D721Med (cell line): ENCODE data around the gene RALGPS1.

Source experiments
- DNase-seq: peaks from one replicate; pipeline ENCODE4 v3.0.0; 2011; ENCODE audit warnings: low spot score; ENCODE audit not compliant: insufficient read length
- FAIRE-seq: peaks from 2 replicates; lab custom pipeline; 2011; peaks lifted over from hg19 to GRCh38; lab: Jason Lieb, UNC
- CTCF ChIP-seq: IDR thresholded peaks from 2 replicates; pipeline ENCODE4 v1.5.1; 2012; ENCODE audit warnings: mild to moderate bottlenecking, control low read depth; ENCODE audit not compliant: insufficient read depth; ENCODE audit errors: missing control alignments

RALGPS1 gene

GRCh38 chr9:126955811-126956210, 41.2 kb downstream of the RALGPS1 start:
- DNase-seq, result no peak
- no peak for FAIRE-seq
- TF ChIP-seq CTCF, result no peak

DNA sequence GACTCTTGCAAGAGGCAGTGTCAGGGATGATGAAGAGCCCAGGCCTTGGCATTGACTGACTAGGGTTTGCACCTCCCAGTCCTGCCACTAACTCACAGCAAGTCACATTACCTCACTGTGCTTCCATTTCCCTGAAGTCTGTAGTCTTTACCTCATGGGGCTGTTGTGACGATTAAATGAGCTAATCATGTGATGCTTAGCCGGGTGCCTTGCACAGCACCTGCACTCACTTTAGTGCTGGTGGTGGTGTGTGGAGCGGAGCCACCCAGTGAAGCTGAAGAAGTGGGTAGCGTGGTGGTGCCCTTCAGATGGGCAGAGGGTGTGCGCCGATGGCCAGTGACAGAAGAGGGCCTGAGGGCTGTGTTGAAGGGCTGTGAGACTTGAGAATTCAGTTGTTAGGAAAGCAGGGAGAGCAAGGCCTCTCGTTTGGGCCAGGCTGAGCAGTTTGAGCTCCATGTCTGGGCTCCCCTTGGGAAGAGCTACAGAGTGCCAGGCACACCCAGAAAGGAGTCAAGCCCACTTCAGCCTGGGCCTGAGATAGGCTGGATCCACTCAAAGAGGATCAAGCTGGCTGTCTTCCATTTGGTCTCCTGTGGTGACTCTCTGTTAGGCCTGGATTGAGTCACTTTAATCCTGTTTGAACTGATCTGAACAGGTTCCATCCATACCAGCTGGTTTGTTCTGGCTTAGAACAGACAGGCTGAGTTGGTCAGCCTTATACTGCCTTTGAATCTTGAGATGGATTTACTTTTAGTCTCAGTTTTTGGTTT, 42.5 kb downstream of the RALGPS1 start:
- no peak for FAIRE-seq
- TF ChIP-seq CTCF, result no peak
- DNase-seq, result no peak

DNA sequence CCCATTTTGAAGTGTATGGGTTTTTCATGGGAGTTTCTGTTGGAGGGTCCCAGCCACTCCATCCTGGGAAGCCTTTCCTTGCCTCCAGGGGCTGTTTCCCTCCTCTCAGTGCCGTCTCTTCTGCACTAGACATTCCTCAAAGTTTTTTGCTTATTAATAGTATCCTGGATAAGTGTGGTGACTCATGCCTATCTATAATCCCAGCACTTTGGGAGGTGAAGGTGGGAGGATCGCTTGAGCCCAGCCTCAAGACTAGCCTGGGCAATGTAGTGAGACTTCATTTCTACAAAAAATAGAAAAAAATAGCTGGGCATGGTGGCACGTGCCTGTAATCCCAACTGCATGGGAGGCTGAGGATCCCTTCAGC, 43.1 kb downstream of the RALGPS1 start:
- DNase-seq, result no peak
- no peak for TF ChIP-seq CTCF
- FAIRE-seq, result no peak

GRCh38 chr9:126959336-126959735, 44.8 kb downstream of the RALGPS1 start:
- no peak for TF ChIP-seq CTCF
- FAIRE-seq, result no peak
- no peak for DNase-seq

DNA sequence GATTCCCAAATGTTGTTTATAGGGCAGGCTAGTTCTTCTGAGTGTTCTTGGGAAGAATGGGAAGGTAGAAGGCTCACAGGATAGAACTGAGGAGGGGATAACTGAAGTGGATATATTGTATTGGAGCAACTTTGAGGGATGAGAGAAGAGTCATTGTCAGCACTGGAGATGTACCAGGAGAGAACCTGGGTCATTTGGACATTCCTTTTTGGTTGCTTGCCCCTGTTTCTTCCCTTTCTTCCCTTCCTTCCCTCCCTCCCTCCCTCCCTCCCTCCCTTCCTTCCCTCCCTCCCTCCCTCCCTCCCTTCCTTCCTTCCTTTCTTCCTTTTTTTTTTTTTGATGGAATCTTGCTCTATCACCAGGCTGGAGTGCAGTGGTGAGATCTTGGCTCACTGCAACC, 45.3 kb downstream of the RALGPS1 start:
- TF ChIP-seq CTCF, result no peak
- no peak for FAIRE-seq

GRCh38 chr9:126962336-126962735, 47.8 kb downstream of the RALGPS1 start:
- TF ChIP-seq CTCF, result no peak
- no peak for DNase-seq
- FAIRE-seq, result no peak

More for the DNA sequence above, 45.3 kb downstream of the RALGPS1 start:
- no peak for DNase-seq

DNA sequence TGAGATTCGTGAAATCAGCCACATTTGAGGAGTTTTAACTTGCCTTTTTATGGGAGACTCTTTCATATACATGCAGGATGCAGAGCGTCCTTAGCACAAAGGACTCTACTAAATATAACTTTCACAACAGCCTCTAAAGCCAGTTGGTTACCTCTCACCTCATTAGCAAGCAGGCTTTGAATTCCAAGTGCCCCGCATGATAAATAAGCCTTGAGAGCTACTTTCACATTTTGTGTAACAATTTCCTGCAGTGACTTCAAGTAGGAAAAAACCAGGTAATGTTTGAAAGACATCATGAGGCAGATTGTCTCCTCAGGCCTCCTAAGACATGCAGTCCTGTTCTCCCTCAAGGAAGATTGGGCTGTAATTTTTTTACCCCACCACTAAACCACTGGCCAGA, 50.5 kb downstream of the RALGPS1 start:
- TF ChIP-seq CTCF, result no peak
- DNase-seq, result no peak
- no peak for FAIRE-seq
